HepG2 (cell line): Measurements from ENCODE around the gene CAMTA1. TPM values are rescaled to one million over a fixed set of nuclear protein-coding genes. Genes with fewer than 3 reads are reported as not detected.

Source experiments
- ATAC-seq: fragments of 200-7000 bp; cut with Tn5 transposase; 3 replicates; pipeline ENCODE4 v1.9.1; 2020; ENCODE audit warnings: mild to moderate bottlenecking, moderate library complexity
- BruUV-seq: library from RNA; stranded (reverse); fragments of 400-500 nt; replicated peaks from 2 replicates; lab custom pipeline; 2021; lab: Mats Ljungman, UMichigan
- CTCF ChIA-PET: fragments of 300-600 bp; formaldehyde crosslinking; extraction: SDS; loops from one replicate; lab custom pipeline; 2021; ENCODE audit warnings: low total read pairs, inconsistent platforms, low intra/inter-chr PET ratio; lab: Yijun Ruan, JAX
- POLR2A ChIA-PET: fragments of 350-600 bp; sonication (Branson Sonifier 250); formaldehyde crosslinking; loops from one replicate; lab custom pipeline; 2020; ENCODE audit warnings: antibody characterized with exemption, inconsistent platforms; lab: Yijun Ruan, JAX
- DNase-seq: peaks from one replicate; pipeline ENCODE4 v3.0.0-alpha.2; 2015; ENCODE audit warnings: low spot score
- FAIRE-seq: peaks from 3 replicates; lab custom pipeline; 2011; peaks lifted over from hg19 to GRCh38; lab: Jason Lieb, UNC
- H2AFZ ChIP-seq: one replicate; pipeline ENCODE4 v1.6.1; 2011; ENCODE audit warnings: low read length, inconsistent platforms
- H3K27ac ChIP-seq: fragments of 300-600 bp; 3 replicates; pipeline ENCODE4 v1.8.0; 2011; ENCODE audit warnings: mixed run types, mild to moderate bottlenecking, mixed read lengths, low read length, inconsistent platforms; ENCODE audit not compliant: insufficient read depth; ENCODE audit errors: extremely low read length
- H3K27me3 ChIP-seq, 2 experiments: fragments of 200-600 bp in 1 of 2; 2 replicates in 1 of 2; 3 replicates in 1 of 2; pipeline versions ENCODE4 v1.6.0 to v1.8.0; 2011; ENCODE audit warnings: low read length in 2 of 2, mild to moderate bottlenecking in 2 of 2, moderate library complexity in 2 of 2, inconsistent platforms in 1 of 2; ENCODE audit not compliant: insufficient read depth in 2 of 2, control insufficient read depth in 1 of 2
- H3K36me3 ChIP-seq, 2 experiments: fragments of 200-600 bp in 1 of 2; replicated peaks in 1 of 2; 2 replicates in 1 of 2; 3 replicates in 1 of 2; pipeline versions ENCODE4 v1.5.1 to v1.8.0; 2011; ENCODE audit warnings: low read length in 2 of 2, inconsistent platforms in 1 of 2; ENCODE audit not compliant: insufficient read depth in 2 of 2, control insufficient read depth in 1 of 2
- H3K4me1 ChIP-seq: 2 replicates; pipeline ENCODE4 v1.5.1; 2012; ENCODE audit warnings: low read length, inconsistent platforms; ENCODE audit not compliant: insufficient read depth
- H3K4me2 ChIP-seq: 2 replicates; pipeline ENCODE4 v1.6.0; 2011; ENCODE audit warnings: low read depth, low read length, inconsistent platforms
- H3K4me3 ChIP-seq, 3 experiments: fragments of 200-600 bp in 1 of 3; sonication (generic), shearing (Covaris generic) in 1 of 3; replicated peaks in 1 of 3; 2 replicates each; pipeline ENCODE4 v1.5.1; 2011 to 2016; ENCODE audit warnings: low read length in 3 of 3, inconsistent platforms in 2 of 3, low read depth in 2 of 3, mild to moderate bottlenecking in 2 of 3, control low read depth in 1 of 3, mixed read lengths in 1 of 3; ENCODE audit not compliant: insufficient read depth in 1 of 3
- H3K79me2 ChIP-seq: one replicate; pipeline ENCODE4 v1.6.1; 2011; ENCODE audit warnings: low read length, inconsistent platforms; ENCODE audit not compliant: insufficient read depth
- H3K9ac ChIP-seq: 2 replicates; pipeline ENCODE4 v1.6.0; 2011; ENCODE audit warnings: mild to moderate bottlenecking, low read depth, low read length, inconsistent platforms; ENCODE audit not compliant: insufficient read depth
- H3K9me3 ChIP-seq: 2 replicates; pipeline ENCODE4 v1.5.1; 2012; ENCODE audit warnings: mild to moderate bottlenecking, low read length
- H4K20me1 ChIP-seq: 2 replicates; pipeline ENCODE4 v1.6.0; 2011; ENCODE audit warnings: inconsistent platforms, mild to moderate bottlenecking, low read length, moderate library complexity; ENCODE audit not compliant: insufficient read depth
- ARNT2 ChIP-seq: sonication (generic); formaldehyde crosslinking; IDR thresholded peaks from 2 replicates; pipeline ENCODE4 v1.8.0; 2022; ENCODE audit warnings: mild to moderate bottlenecking, low read depth, missing genetic modification reagents, moderate library complexity
- DRAP1 ChIP-seq: IDR thresholded peaks from 2 replicates; pipeline ENCODE4 v1.6.1; 2016; ENCODE audit warnings: missing genetic modification reagents, missing compliant biosample characterization
- NCOA2 ChIP-seq: sonication (generic); formaldehyde crosslinking; IDR thresholded peaks from 2 replicates; pipeline ENCODE4 v1.8.0; 2022; ENCODE audit warnings: inconsistent platforms
- RAD51 ChIP-seq: fragments of 450-650 bp; IDR thresholded peaks from 2 replicates; pipeline ENCODE4 v1.6.1; 2016; ENCODE audit warnings: borderline replicate concordance
- SALL2 ChIP-seq: sonication (generic); formaldehyde crosslinking; IDR thresholded peaks from 2 replicates; pipeline ENCODE4 v1.8.1; 2023; ENCODE audit warnings: mild to moderate bottlenecking, missing genetic modification reagents, inconsistent platforms
- SETDB1 ChIP-seq: sonication (generic); formaldehyde crosslinking; IDR thresholded peaks from 2 replicates; pipeline ENCODE4 v1.5.1; 2020; ENCODE audit warnings: missing genetic modification reagents, mild to moderate bottlenecking, borderline replicate concordance
- SIX4 ChIP-seq: sonication (generic); formaldehyde crosslinking; IDR thresholded peaks from 2 replicates; pipeline ENCODE4 v1.4.0; 2020; ENCODE audit warnings: missing genetic modification reagents
- ZBTB3 ChIP-seq: sonication (generic); formaldehyde crosslinking; IDR thresholded peaks from 2 replicates; pipeline ENCODE4 v1.4.0; 2020; ENCODE audit warnings: low read depth, mild to moderate bottlenecking, moderate library complexity, missing genetic modification reagents, borderline replicate concordance
- ZFX ChIP-seq: sonication (generic); formaldehyde crosslinking; IDR thresholded peaks from 2 replicates; pipeline ENCODE4 v1.4.0; 2020; ENCODE audit warnings: mild to moderate bottlenecking, low read depth, missing genetic modification reagents, moderate library complexity
- ZNF234 ChIP-seq: sonication (generic); formaldehyde crosslinking; conservative IDR thresholded peaks from 2 replicates; pipeline ENCODE4 v1.5.1; 2020; ENCODE audit warnings: mild to moderate bottlenecking, missing genetic modification reagents
- ZNF362 ChIP-seq: sonication (generic); formaldehyde crosslinking; IDR thresholded peaks from 2 replicates; pipeline ENCODE4 v1.4.0; 2020; ENCODE audit warnings: missing genetic modification reagents, mild to moderate bottlenecking, borderline replicate concordance
- ZNF570 ChIP-seq: sonication (generic); formaldehyde crosslinking; IDR thresholded peaks from 2 replicates; pipeline ENCODE4 v1.4.0; 2020; ENCODE audit warnings: mild to moderate bottlenecking, missing genetic modification reagents, borderline replicate concordance
- ZNF614 ChIP-seq: IDR thresholded peaks from 2 replicates; pipeline ENCODE4 v1.6.1; 2018; ENCODE audit warnings: missing biosample characterization, missing genetic modification reagents, inconsistent platforms, borderline replicate concordance
- WGBS: methylation state at CpG from one replicate; pipeline ENCODE4 v1.1.6; 2017; ENCODE audit warnings: low lambda C conversion rate; 5-methylcytosine and 5-hydroxymethylcytosine counted together
- in situ Hi-C: cut with HindIII; loops from 2 replicates; pipeline ENCODE4 v1.10.0; 2017; ENCODE audit warnings: low pct_unique_long_range_greater_than_20kb; ENCODE audit not compliant: extremely low pct_ligation_motif_present
- intact Hi-C: fragments of 100-400 bp; cut with micrococcal nuclease; formaldehyde crosslinking; loops from one replicate; pipeline ENCODE4 v1.10.0; 2022; ENCODE audit not compliant: unreplicated experiment
- polyA plus RNA-seq, 8 experiments: library from polyadenylated mRNA; depleted of rRNA in 3 of 8; stranded (reverse) in 7 of 8; unstranded in 1 of 8; fragments of >200 nt; fragmentation: Illumina TruSeq in 4 of 8; extraction: Trizol in 4 of 8; gene quantifications; 2 replicates each; pipeline versions ENCODE4 v1.2.1 to v1.2.3, GENCODE V29; 2011 to 2016; ENCODE audit warnings: low read depth in 4 of 8, missing spikeins in 1 of 8, mixed read lengths in 1 of 8; ENCODE audit not compliant: insufficient read depth in 1 of 8
- total RNA-seq, 5 experiments: library from RNA; depleted of rRNA; stranded (reverse); fragments of >200 nt; fragmentation: Illumina TruSeq; extraction: Trizol; gene quantifications; 2 replicates each; pipeline ENCODE4 v1.2.3, GENCODE V29; 2016; ENCODE audit warnings: low read depth in 1 of 5
- TF ChIP-seq, protein P1 (sequence below): sonication (generic); formaldehyde crosslinking; conservative IDR thresholded peaks from 2 replicates; pipeline ENCODE4 v1.8.0; 2022; ENCODE audit warnings: mild to moderate bottlenecking, moderate library complexity, missing genetic modification reagents
- TF ChIP-seq, protein P2 (sequence below): sonication (generic); formaldehyde crosslinking; IDR thresholded peaks from 2 replicates; pipeline ENCODE4 v1.4.0; 2020; ENCODE audit warnings: missing genetic modification reagents
- TF ChIP-seq, protein P3 (sequence below): sonication (generic); formaldehyde crosslinking; IDR thresholded peaks from 2 replicates; pipeline ENCODE4 v1.4.0; 2020; ENCODE audit warnings: missing genetic modification reagents, mild to moderate bottlenecking, borderline replicate concordance

CAMTA1 gene
- total and polyA plus RNA-seq, 2 of the 13 experiments (the other 11 are each of a cell fraction or from before 2014, with no cell fraction given), result 25.0 to 36.4 TPM

GRCh38 chr1:7380712-7381111 lies 595.5 kb downstream of the CAMTA1 start:
- intact Hi-C loops, result no loop called here
- BruUV-seq, result no TSS peak
- TF ChIP-seq ZNF614 (CRISPR knock-in tag) (no peak), ZBTB3 (CRISPR knock-in tag) (no peak), SIX4 (no peak), SALL2 (CRISPR knock-in tag) (no peak), ZFX (CRISPR knock-in tag) (no peak), ZNF234 (CRISPR knock-in tag) (no peak), DRAP1 (CRISPR knock-in tag) (no peak), RAD51 (no peak), ARNT2 (CRISPR knock-in tag) (no peak), ZNF570 (CRISPR knock-in tag) (no peak), SETDB1 (no peak), ZNF362 (CRISPR knock-in tag) (no peak), NCOA2 (no peak)
- TF ChIP-seq, protein P1, sequence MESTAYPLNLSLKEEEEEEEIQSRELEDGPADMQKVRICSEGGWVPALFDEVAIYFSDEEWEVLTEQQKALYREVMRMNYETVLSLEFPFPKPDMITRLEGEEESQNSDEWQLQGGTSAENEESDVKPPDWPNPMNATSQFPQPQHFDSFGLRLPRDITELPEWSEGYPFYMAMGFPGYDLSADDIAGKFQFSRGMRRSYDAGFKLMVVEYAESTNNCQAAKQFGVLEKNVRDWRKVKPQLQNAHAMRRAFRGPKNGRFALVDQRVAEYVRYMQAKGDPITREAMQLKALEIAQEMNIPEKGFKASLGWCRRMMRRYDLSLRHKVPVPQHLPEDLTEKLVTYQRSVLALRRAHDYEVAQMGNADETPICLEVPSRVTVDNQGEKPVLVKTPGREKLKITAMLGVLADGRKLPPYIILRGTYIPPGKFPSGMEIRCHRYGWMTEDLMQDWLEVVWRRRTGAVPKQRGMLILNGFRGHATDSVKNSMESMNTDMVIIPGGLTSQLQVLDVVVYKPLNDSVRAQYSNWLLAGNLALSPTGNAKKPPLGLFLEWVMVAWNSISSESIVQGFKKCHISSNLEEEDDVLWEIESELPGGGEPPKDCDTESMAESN (CRISPR knock-in tag), result no peak
- TF ChIP-seq, protein P2, sequence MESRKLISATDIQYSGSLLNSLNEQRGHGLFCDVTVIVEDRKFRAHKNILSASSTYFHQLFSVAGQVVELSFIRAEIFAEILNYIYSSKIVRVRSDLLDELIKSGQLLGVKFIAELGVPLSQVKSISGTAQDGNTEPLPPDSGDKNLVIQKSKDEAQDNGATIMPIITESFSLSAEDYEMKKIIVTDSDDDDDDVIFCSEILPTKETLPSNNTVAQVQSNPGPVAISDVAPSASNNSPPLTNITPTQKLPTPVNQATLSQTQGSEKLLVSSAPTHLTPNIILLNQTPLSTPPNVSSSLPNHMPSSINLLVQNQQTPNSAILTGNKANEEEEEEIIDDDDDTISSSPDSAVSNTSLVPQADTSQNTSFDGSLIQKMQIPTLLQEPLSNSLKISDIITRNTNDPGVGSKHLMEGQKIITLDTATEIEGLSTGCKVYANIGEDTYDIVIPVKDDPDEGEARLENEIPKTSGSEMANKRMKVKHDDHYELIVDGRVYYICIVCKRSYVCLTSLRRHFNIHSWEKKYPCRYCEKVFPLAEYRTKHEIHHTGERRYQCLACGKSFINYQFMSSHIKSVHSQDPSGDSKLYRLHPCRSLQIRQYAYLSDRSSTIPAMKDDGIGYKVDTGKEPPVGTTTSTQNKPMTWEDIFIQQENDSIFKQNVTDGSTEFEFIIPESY (CRISPR knock-in tag), result no peak
- TF ChIP-seq, protein P3, sequence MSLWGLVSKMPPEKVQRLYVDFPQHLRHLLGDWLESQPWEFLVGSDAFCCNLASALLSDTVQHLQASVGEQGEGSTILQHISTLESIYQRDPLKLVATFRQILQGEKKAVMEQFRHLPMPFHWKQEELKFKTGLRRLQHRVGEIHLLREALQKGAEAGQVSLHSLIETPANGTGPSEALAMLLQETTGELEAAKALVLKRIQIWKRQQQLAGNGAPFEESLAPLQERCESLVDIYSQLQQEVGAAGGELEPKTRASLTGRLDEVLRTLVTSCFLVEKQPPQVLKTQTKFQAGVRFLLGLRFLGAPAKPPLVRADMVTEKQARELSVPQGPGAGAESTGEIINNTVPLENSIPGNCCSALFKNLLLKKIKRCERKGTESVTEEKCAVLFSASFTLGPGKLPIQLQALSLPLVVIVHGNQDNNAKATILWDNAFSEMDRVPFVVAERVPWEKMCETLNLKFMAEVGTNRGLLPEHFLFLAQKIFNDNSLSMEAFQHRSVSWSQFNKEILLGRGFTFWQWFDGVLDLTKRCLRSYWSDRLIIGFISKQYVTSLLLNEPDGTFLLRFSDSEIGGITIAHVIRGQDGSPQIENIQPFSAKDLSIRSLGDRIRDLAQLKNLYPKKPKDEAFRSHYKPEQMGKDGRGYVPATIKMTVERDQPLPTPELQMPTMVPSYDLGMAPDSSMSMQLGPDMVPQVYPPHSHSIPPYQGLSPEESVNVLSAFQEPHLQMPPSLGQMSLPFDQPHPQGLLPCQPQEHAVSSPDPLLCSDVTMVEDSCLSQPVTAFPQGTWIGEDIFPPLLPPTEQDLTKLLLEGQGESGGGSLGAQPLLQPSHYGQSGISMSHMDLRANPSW, result no peak

More at GRCh38 chr1:7380712-7381111, 595.5 kb downstream of the CAMTA1 start:
- Histone ChIP-seq H2AFZ (no peak overlapping the region), H4K20me1 (no peaks in the 10 kb centered on the region), H3K9ac (no peak overlapping the region), H3K27ac (no peak overlapping the region), H3K4me2 (no peak overlapping the region), H3K4me3 (no peak overlapping the region), H3K27me3 (peaks cover 1 to 7% of the 10 kb centered on the region in 2 experiments), H3K9me3 (no peaks in the 10 kb centered on the region), H3K36me3 (no peaks in the 10 kb centered on the region), H3K4me1 (no peaks in the 10 kb centered on the region), H3K79me2 (no peaks in the 10 kb centered on the region)
- FAIRE-seq (no peak), DNase-seq (no peak), ATAC-seq (no peak)
- 33% methylated on average over 3 of the region's 3 CpGs for WGBS
- in situ Hi-C loops, result no loop called here
- ChIA-PET POLR2A (no interaction called here), CTCF (no interaction called here)
